Bone marrow (tissue), 2 donors: ENCODE data around the gene GAB2.
A peak's percentile ranks its signal among the peaks of the same experiment; 100 is the strongest.
"Not testable (repeated sequence)": the region's sequence is repeated elsewhere in the genome, so short reads cannot be mapped to it uniquely, and the experiment has no call there.

ENCODE experiments used
- DNase-seq, 2 donors: peaks; one replicate each; lab custom pipeline; 2025; lab: John Stamatoyannopoulos, UW

The GAB2 gene

GRCh38 chr11:78187366-78188285 lies 230.0 kb downstream of the GAB2 start:
- peak; percentile 89 to 96 for DNase-seq

- DNase-seq: no peak
These were observed 236.4 kb downstream of the GAB2 start for GRCh38 chr11:78181185-78181584.

- no peak for DNase-seq
These were observed 236.9 kb downstream of the GAB2 start for GRCh38 chr11:78180751-78181150.

- DNase-seq: no peak
These were observed 238.1 kb downstream of the GAB2 start for GRCh38 chr11:78179459-78180071.

GRCh38 chr11:78177216-78177615 lies 240.4 kb downstream of the GAB2 start:
- DNase-seq: no peak

DNA sequence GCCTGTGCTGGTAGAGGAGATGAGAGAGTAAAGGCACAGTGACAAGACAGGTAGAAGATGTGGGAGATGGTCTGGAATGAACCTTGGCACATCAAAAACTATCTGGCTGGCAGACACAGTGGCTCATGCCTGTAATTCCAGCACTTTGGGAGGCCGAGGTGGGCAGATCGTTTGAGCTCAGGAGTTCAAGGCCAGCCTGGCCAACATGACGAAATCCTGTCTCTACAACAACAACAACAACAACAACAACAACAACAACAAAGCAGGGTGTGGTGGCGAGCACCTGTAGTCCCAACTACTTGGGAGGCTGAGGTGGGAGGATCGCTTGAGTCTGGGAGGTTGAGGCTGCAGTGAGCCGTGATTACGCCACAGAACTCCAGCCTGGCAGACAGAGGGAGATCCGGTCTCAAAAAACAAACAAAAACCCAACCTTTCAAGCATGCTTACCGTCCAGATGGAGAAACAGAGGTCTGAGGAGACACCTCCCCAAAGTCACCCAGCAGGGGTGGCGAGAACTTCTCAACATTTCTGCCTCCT lies 240.9 kb downstream of the GAB2 start:
- DNase-seq: no peak

DNA sequence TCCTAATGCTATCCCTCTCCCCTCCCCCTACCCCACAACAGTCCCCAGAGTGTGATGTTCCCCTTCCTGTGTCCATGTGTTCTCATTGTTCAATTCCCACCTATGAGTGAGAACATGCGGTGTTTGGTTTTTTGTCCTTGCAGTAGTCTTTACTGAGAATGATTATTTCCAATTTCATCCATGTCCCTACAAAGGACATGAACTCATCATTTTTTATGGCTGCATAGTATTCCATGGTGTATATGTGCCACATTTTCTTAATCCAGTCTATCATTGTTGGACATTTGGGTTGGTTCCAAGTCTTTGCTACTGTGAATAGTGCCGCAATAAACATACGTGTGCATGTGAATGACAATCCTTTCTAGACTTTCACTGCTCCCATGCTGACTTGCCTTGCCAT lies 241.8 kb downstream of the GAB2 start:
- not testable (repeated sequence) for DNase-seq

DNA sequence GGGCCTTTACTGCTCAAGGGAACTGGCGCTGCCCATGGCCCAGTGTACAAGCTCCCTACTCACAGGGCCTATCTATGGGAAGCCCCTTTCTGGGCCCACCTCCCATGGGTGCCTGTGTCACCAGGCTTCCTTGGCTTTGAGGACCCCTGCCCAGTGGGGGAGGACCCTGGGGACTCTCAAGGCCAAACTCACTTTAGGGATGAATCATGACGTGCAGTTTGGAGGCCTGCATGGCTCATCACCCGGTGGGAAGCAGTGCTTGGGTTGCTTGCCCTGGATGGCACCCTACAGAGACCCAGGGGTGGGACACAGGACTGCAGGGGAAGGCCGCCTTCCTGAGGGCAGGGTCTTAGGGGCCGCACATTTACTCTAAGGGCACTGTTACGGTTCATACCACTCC lies 245.7 kb downstream of the GAB2 start:
- DNase-seq: no peak

DNA sequence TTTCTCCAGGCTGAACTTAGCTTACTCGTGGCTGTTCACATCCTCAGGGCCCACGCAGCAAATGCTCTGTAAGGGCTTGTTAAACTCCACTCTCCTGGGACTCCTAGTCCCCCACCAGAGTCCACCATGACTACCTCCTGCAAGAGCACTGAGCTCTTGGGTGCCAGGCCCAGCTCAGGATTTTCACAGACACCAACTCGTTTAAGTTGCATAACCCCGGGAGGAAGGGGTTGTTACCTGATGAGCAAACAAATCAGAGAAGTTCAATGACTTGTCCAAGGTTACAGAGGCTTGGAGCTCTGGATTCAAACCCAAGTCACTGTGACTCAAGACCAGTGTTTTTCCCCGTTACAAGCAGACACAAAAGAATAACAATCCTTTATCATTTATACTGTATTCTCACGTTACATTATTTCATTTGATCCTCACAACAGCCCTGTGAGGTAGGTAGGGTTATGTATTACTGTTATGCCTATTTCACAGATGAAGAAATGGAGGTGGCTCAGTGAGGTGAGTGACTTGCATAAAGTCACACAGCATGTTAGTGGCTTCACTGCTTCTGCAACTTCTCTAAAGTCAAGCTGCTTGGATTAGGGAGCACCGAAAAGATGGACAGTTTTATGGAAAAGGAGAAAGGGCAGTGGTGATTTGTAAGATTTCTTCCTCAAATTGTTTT lies 246.6 kb downstream of the GAB2 start:
- DNase-seq: no peak

DNA sequence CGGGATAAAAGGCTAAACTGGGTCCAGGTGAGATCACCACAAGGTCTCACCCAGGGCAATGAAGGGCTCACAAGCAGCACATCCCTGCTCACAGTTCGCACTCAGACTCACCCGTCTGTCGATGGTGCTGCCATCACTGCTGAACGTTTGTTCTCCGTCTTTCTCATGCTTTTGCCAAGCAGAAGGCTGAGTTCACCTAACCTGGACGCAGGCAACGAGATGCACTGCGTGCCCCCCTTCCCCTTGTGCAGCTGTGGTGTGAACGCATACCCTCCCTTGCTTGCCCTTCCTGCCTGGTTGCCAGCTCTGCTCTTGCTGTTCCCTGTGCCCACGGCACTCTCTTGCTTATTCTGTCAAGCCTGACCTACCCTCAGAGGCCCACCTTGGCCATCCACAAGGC lies 247.2 kb downstream of the GAB2 start:
- no peak for DNase-seq

- no peak for DNase-seq
These were observed 248.8 kb downstream of the GAB2 start for GRCh38 chr11:78168539-78169477.

DNA sequence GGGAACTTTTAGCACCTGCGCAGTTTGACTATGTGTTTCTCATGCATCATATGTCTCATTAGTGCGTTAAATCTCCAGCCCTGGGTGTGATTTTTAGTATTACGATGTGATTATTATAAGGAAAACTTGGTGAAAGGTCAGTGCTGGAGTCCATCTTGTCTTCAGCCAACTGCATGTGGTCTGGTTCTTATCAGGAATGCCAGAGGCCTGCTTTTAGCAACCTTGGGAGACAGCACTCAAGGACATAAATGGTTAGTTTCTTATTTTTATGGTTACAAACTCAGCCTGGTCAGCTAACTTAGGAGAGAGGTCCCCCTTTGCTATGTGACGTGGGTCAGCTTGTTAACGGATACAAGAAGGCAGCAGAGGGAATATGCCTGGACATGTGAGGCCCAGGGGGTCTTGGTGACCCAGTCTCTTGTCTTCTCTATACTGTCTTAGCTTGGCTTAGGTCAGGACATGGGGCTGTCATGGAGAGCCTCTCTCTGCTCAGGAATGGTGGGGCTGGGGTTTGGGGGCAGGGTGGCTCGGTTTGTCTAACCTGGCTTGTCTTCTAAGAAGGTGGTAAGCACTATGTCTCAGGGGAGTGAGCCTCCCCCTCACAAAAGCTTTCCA lies 250.7 kb downstream of the GAB2 start:
- DNase-seq: no peak
